ENCODE results near the gene KCNH1. TPM values are rescaled to one million over a fixed set of nuclear protein-coding genes. Genes with fewer than 3 reads are reported as not detected.
"Not testable (repeated sequence)": the region's sequence is repeated elsewhere in the genome, so short reads cannot be mapped to it uniquely, and the experiment has no call there.

KCNH1 gene
- total RNA-seq, 2 donors from 2014 or later, result 0.27 to 0.70 TPM

- ATAC-seq (no peak), DNase-seq (no peak)
- intact Hi-C loops (cut with DNase I, micrococcal nuclease), result no loop called here
These were observed 22.6 kb downstream of the KCNH1 start for GRCh38 chr1:211111351-211111750.

GRCh38 chr1:211101481-211101880 is 32.5 kb downstream of the KCNH1 start:
- DNase-seq, result no peak
- intact Hi-C loops (cut with DNase I, micrococcal nuclease), result no loop called here
- no peak for ATAC-seq

GRCh38 chr1:211099393-211099792 is 34.6 kb downstream of the KCNH1 start:
- DNase-seq (no peak), ATAC-seq (no peak)
- intact Hi-C loops (cut with DNase I, micrococcal nuclease), result no loop called here

GRCh38 chr1:211095381-211095780 is 38.6 kb downstream of the KCNH1 start:
- ATAC-seq (no peak), DNase-seq (no peak)

GRCh38 chr1:211092955-211093354 is 41.0 kb downstream of the KCNH1 start:
- DNase-seq (no peak), ATAC-seq (no peak)
- intact Hi-C loops (cut with DNase I, micrococcal nuclease), result no loop called here

More at GRCh38 chr1:211095381-211095780, 38.6 kb downstream of the KCNH1 start:
- intact Hi-C loops (cut with DNase I, micrococcal nuclease), result no loop called here

GRCh38 chr1:211091867-211092266 is 42.1 kb downstream of the KCNH1 start:
- intact Hi-C loops (cut with DNase I, micrococcal nuclease), result no loop called here
- no peak for ATAC-seq
- DNase-seq, result no peak

- ATAC-seq, result no peak
- no peak for DNase-seq
- intact Hi-C loops (cut with DNase I, micrococcal nuclease), result no loop called here
These were observed 44.4 kb downstream of the KCNH1 start for GRCh38 chr1:211089536-211089935.

GRCh38 chr1:211088156-211088555 is 45.8 kb downstream of the KCNH1 start:
- intact Hi-C loops (cut with DNase I, micrococcal nuclease), result no loop called here
- DNase-seq (no peak), ATAC-seq (no peak)

GRCh38 chr1:211082824-211083223 is 51.1 kb downstream of the KCNH1 start:
- no peak for ATAC-seq
- intact Hi-C loops (cut with DNase I, micrococcal nuclease), result no loop called here
- no peak for DNase-seq

GRCh38 chr1:211081447-211081846 is 52.5 kb downstream of the KCNH1 start:
- intact Hi-C loops (cut with DNase I, micrococcal nuclease); ATAC-seq; DNase-seq: not testable (repeated sequence)

- DNase-seq (no peak), ATAC-seq (no peak)
- intact Hi-C loops (cut with DNase I, micrococcal nuclease), result no loop called here
These were observed 65.0 kb downstream of the KCNH1 start for GRCh38 chr1:211068976-211069375.

- intact Hi-C loops (cut with DNase I, micrococcal nuclease), result no loop called here
- ATAC-seq, result no peak
- DNase-seq, result no peak
These were observed 67.1 kb downstream of the KCNH1 start for GRCh38 chr1:211066781-211067384.

GRCh38 chr1:211041838-211042237 is 92.1 kb downstream of the KCNH1 start:
- DNase-seq; ATAC-seq; intact Hi-C loops (cut with DNase I, micrococcal nuclease): not testable (repeated sequence)

GRCh38 chr1:211037095-211037494 is 96.9 kb downstream of the KCNH1 start:
- intact Hi-C loops (cut with DNase I, micrococcal nuclease), result no loop called here
- ATAC-seq (no peak), DNase-seq (no peak)

GRCh38 chr1:211036381-211037060 is 97.4 kb downstream of the KCNH1 start:
- no peak for DNase-seq
- no peak for ATAC-seq
- intact Hi-C loops (cut with DNase I, micrococcal nuclease), result no loop called here

GRCh38 chr1:211035821-211036380 is 98.0 kb downstream of the KCNH1 start:
- intact Hi-C loops (cut with DNase I, micrococcal nuclease), result no loop called here
- DNase-seq (no peak), ATAC-seq (no peak)

- intact Hi-C loops (cut with DNase I, micrococcal nuclease), result no loop called here
- DNase-seq (no peak), ATAC-seq (no peak)
These were observed 99.9 kb downstream of the KCNH1 start for GRCh38 chr1:211033921-211034525.

GRCh38 chr1:211024901-211025300 is 109.0 kb downstream of the KCNH1 start:
- DNase-seq (no peak), ATAC-seq (no peak)
- intact Hi-C loops (cut with DNase I, micrococcal nuclease), result no loop called here

- intact Hi-C loops (cut with DNase I, micrococcal nuclease), result no loop called here
- no peak for ATAC-seq
These were observed 114.7 kb downstream of the KCNH1 start for GRCh38 chr1:211019266-211019665.

GRCh38 chr1:211018690-211019089 is 115.3 kb downstream of the KCNH1 start:
- intact Hi-C loops (cut with DNase I, micrococcal nuclease), result no loop called here
- DNase-seq, result no peak
- ATAC-seq, result no peak

More at GRCh38 chr1:211019266-211019665, 114.7 kb downstream of the KCNH1 start:
- DNase-seq, result no peak
